HG02588 (cell line): ENCODE results near the gene ARHGAP18.
A peak's percentile ranks its signal among the peaks of the same experiment; 100 is the strongest.

ENCODE experiments used
- ATAC-seq: cut with Tn5 transposase; IDR thresholded peaks from one replicate; pipeline ENCODE4 v1.9.1; 2021; ENCODE audit warnings: mild to moderate bottlenecking, moderate library complexity; ENCODE audit not compliant: unreplicated experiment

Gene ARHGAP18

DNA sequence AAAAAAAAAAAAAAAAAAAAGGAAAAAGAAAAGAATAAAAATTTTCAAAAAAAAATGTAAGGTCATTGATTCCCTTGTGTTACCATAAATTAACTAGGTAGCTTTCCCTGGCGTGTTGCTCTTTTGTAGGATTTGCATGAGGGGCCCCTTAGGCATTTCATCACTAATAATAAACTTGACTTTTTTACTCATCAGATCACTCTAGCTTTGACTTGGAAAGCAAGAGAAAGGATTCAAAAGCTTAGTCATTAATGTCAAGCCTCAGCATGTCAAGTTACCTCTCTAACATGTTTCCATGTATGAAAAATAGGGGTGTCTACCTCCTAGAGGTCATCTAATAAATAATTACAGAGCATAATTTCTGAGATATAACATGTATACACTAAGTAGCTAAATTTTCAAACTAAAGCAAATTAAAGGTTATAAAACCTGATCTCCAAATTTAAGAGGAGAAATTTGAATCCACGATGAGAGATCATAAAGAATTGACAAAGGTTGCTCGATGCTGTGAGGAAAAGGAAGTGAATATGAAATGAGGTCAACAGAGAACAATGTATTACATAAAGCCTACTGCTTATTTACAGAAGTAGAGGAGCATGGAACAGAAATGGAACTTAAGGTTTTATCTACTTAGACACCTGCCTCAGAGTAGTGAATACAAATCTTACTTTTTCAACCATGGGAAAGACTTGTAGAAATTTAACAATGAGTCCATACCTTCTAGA is 86.8 kb downstream of the ARHGAP18 start:
- peak; percentile 64 for ATAC-seq

DNA sequence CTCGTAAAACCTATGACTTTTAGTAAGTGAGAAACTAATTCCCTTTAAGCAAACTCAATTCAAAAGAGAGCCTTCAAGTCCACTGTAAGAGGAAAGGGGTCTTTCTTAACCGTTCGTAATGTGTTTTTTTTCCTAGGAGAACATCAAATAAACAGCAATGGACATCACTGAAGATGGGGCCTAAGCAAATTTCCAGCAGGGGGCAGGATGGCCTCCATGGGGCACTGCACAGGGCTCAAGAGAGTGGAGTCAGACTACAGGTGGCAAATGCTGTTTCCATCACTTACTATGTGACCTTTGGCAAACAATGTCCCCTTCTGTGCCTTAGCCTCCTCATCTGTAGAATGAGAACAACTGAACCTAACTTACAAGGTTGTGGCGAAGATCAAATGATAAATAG is 88.7 kb downstream of the ARHGAP18 start:
- no peak for ATAC-seq

DNA sequence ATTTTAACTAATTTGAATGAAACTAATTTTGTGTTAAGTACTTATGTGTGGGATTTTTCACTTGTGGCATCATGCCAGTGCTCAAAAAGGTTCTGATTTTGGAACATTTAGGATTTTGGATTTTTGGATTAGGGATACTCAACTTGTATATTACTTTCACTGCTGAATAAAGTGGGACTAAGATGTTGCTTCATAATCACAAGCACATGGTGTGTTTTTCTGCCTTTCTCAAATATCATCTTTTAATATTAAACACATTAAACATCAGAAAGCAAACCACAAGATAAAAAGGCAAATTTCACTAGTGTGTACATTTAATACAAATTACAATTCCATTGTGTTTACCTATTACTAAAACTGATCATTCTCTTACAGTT is 89.8 kb downstream of the ARHGAP18 start:
- ATAC-seq: no peak

DNA sequence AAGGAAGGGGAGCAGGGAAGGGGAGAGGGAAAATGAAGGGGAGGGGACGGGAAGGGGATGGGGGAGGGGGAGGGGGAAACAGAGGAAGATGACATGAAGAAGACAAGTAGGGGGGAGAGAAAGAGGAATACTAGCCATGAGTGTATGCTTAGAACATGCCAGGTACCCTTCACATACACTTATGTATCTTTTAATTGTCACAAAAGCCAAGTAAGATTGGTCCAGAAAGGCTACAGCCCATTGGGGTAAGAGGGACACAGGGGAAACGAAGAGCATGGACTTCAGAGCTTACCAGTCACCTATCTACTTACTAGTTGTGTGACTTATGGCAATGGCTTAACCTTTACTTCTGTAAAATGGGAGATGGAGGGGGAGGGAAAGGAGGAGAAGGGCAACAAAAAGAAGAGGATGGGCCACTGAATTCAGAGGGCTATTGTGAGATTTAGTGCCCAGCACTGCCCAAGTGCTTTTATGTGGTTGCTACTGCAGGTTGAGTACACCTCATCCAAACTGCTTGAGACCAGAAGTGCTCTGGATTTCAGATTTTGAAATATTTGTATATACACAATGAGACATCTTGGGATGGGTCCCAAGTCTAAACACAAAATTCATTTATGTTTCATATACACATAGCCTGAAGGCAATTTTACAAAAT is 90.3 kb downstream of the ARHGAP18 start:
- ATAC-seq: no peak

DNA sequence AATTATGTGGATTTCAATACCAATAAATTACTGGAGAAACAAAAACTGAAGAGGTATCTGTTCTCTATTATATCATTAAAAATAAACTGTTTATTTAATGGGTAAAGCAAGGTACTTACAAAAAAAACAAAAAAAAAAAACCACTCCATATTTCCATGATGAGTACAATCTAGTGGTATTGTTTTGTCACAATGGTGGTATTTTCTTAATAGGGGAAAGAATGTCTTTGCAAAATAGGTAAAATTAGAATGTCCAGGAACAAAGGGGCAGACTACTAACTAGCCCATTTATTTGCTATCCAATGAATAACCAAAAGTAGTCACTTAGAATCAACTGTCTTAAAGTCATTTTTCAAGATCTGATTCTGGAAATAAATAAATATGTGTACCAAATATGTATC is 92.0 kb downstream of the ARHGAP18 start:
- no peak for ATAC-seq

DNA sequence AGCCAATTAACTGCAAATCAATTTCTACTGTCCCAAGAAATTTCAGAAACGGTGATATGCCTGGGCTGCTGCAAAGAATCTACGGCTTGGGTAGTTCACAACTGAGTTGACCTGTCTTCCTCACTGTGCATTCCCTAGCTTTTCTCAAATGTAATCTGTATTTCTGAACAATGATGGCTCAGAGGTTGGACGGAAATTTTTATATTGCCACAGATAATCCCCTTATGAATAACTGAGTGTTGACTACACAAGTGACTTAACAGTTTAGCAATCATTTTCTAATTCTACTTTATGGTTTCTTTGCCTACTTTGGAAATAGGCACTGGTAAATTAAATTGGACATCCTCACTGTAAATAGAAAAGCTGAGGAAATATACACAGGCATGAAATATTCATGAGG is 94.5 kb downstream of the ARHGAP18 start:
- ATAC-seq: no peak

DNA sequence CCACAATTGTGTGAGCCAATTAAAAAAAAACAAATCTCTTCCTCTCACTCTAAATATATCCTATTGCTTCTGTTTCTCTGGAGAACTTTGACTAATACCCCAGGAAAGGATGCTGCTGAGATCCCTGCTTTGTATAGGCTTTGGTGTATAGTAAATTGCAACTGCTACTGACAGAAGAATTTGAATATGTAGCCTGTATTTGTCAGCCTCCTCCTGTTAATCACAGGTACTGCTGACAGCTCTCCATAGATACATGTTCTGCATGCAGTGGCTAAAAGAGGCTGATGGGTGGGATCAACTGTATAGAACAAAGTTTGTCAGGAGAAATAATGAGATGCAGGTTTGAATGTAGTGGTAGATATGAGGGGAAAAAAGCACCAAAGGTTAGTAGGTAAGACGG is 95.0 kb downstream of the ARHGAP18 start:
- no peak for ATAC-seq

DNA sequence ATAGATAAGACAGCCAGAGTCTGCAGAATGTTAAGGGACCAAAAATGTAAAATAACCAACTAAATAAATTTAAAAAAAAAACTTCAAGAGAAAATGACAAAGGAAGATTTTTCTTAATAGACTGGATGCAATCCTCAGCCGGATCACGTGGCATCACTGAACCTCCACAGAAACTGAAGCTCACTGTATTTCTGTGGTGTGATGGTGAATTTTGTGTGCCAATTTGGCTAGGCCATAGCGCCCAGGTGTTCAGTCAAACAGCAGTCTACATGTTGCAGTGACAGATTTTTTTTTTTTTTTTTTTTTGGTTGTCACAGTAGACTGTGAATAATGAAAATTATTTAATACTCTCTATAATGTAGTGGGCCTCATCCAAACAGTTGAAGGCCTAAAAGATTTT is 95.5 kb downstream of the ARHGAP18 start:
- no peak for ATAC-seq

DNA sequence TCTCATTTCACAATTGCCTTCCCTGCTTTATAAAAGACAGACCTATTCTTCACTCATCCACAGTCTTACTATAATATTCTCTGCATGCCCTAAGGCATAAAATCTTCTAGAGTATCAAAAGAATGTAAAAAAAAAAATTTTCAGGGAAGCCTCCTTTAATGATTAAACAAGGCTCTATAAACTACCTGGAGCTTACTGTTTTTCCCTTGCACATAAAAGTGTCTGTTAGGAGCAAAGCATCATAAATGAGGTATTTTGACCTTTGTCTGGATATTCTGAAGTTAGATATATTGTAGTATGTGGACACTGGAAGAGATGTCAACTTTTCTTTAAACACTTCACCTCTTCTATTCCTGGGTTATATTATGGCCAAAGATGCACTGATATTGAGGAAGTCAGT is 97.5 kb downstream of the ARHGAP18 start:
- no peak for ATAC-seq

DNA sequence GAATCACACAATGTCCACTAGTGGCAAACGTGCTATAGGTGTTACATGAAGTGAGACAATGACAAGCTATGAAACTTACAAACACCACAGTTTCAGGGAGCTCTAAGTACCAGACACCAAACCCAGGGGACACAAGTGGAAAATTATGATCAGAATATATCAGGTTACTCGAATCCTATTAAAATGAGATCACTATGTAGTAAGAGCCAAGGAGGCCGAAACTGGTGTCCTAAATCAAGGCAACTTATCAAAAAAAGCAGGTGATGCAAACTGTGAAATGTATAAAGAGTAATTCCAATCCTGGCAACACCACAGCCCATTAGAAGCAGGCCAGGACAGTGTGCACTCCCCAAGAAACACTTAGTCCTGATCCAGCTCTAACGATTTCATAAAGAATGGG is 100.3 kb downstream of the ARHGAP18 start:
- no peak for ATAC-seq

DNA sequence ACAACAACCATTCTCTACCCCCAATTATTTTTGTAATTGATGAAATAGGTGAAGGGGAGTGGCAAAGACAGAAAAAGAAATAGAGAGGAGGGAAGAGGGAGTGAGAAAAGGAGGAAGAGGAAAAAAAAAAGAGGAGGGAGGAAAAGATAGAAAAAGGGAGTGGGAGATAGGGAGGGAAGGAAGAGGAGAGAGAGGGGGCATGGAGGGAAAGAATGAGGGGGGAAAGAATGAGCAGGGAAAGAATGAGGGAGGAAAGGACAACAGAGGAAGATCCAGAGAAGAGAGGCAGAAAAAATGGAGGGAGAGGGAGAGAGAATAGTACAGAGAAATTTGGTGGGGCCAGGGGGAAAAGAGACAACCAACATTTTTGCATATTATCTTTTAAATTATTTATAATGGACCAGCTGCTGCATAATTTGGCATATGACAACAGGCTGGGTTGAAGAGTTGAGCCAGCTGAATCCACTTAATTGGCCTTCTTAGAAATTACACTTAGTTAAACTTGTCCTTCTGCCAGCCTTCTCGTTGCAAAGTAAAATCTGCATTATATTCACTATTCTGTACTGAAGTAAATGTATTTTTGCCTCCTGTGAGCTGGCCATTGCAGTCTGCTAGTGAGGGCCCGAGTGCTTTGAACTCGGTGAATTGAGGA is 101.0 kb downstream of the ARHGAP18 start:
- ATAC-seq: no peak

DNA sequence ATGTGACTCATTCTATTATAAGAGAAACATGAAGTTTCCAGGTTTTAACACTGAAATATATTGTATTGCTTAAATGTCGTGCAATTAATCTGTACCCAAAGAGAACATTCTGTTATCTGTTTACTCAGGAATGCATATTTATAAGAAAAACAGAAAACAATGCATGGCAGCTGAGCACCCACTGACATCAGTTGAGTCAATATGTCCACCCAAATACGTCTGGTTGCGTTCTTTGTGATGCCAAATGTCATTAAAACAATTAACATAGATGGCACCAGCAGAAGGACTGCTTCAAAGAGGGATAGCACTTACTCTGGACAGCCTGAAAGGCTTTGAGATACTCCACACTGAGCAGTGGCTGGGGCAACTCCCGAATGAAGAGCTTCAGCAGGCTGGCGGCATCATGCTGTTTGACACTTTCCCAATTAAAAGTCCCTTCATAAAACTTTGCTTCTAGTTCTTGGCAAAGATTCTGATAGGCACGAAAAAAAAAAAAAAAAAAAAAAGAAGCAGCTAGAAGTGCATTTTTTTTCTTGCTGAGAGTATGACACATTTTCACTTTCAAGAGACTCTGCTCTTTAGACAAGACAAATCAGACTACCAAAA is 102.3 kb downstream of the ARHGAP18 start:
- no peak for ATAC-seq

DNA sequence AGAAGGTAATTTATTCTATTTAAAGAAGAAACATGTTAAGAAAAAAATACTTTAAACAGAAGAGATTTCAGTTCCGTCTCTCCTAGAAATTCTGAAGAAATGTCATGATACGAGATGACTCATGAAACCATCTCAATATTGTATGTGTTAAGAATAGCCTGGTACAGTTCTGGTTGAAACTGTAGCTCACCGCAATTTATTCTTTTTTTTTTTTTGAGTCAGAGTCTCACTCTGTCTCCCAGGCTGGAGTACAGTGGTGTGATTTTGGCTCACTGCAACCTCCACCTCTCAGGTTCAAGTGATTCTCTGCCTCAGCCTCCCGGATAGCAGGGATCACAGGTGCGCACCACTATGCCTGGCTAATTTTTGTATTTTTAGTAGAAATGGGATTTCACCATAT is 103.3 kb downstream of the ARHGAP18 start:
- no peak for ATAC-seq

DNA sequence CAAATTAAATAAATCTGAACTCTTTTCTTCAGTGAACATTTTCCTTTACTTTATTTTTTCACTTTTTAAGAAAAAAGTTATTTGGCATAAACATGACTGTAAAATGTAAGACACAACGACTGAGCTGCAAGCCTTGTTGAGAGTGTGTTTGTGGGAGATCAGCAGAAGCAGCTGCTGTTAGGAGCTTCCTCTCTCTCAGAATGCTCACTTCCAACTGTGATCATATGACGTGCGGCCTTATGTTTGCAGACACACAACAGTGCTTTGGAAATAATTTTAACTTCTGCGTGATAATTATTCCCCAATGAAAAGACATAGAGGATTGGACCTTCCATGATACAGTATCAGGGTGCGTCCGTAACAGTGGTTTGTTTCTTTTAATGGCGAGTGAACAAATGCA is 104.0 kb downstream of the ARHGAP18 start:
- ATAC-seq: no peak

DNA sequence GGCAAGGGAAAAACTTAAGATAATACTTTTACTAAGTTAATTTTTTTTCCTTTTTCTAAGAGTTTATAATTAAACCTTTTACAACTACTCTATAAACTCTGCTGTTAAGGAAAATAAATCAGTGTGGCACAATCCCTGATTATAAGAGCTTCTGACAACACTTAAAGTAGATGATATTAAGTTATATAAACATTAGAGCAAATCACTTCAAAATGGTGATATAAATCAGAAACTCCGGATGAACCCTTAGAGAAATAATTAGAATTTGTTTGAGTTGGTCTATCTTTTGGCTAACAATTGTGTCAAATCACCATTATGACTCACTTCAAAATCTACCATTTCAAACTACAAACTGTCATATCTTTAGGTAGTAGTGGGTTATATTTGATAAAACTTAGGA is 104.9 kb downstream of the ARHGAP18 start:
- ATAC-seq: no peak

DNA sequence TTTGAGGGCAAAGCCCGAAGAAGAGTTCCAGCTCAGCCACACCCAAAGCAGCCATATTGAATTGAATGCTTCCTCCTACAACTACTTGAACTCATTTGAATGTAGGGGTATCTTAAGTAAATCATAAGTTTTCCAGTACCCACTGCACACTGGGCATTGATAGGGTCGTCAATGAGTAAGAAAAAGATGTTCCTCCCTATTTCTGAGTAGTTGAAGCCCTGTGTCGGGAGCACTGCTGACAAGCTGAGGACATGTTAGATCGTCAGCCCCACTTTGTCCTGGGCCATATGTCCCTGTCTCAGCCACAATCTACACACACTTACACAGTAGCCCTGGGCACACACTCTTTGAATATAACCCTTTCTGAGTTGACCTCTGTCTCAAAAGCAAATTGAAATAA is 105.7 kb downstream of the ARHGAP18 start:
- ATAC-seq: no peak

DNA sequence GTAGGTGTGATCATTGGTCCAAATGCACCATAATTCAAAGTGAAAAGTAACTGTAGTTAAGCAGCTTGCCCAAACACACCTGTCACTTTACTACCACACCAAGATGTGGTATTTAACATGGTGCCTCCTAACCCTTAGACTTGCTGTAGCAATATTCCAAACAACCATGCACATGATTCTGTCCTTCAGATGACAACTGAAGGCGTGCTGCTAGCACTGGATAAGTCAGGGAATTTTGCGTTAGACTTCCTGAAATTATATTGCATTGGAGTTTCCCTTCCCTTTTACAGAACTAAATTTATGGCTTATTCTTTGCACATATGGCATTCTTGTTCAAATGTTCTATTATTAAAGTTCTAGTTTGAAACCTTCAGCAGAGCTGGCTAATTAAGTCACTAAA is 106.2 kb downstream of the ARHGAP18 start:
- ATAC-seq: no peak

DNA sequence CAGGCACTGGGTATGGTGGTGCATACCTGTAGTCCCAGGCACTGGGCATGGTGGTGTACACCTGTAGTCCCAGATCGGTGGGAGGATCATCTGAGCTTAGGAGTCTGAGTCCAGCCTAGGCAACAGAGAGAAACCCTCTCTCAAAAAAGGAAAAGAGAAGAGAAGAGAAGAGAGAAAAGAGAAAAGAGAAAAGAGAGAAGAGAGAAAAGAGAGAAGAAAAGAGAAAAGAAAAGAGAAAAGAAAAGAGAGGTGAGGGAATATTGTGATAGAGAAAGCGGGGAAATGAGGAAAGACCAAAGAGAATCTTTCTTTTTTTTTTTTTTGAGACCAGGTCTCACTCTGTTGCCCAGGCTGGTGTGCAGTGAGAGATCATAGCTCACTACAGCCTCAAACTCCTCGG is 108.7 kb downstream of the ARHGAP18 start:
- no peak for ATAC-seq

DNA sequence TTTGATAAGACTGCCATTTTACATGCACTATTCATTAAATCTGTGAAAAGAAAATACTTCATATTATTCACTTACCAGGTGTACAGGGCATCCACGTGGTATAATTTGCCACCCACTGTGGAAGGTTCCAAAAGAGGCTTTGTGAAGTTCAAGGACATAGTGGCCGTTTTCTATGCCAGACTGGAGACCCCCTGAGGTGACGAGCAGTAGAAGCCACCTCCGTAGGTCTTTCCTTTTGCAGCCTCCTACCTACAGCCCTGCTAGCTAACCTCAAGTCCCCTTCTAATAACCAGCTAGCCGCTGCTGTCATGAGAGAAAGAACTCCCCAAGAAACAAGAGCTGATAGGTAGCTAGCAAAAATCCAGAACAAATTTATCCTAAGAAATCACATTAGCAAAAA is 110.5 kb downstream of the ARHGAP18 start:
- ATAC-seq: no peak

DNA sequence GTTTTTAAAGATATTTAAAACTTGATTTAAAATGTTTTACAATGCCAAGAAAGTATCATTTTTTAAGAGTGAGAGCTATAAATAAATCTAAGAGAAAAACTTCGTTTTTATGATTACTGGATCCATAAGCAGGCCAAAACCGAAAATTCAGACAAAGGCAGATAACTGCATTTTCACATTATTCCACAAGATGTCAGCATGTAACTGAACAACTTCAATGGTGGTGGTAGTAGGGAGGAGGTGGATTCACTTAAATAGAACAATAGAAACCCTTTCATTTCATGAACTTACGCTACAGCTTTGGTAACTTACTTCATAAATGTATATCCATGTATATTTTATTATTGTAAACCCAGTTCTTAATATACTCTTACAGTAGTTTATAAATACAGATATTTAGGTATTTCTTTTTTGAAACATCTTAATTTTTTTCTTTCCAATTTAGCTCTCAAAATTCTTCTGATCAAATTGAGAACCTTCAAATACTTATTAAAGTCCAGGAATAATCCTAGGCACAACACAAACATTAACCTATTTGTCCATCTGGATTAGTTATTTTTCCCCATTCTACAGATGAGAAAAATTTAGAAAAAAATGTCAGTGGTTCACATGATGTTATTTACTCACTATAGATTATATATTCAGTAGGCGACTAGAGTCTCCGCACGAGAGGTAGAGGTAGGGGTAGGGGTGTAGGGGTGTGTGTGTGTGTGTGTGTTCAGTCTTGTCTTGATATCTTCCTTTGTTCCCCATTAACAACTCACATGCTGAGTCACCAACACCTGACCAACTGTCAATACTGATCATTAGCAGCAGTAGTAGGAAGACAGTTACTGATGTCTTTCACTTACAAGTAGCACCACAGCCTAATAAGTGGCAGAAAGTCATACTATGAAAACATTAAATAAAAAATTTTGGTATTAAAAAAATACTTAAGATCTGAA is 111.5 kb downstream of the ARHGAP18 start:
- peak; percentile 63 for ATAC-seq
